ENCODE data around the gene DYRK3.
"Not testable (repeated sequence)": the region's sequence is repeated elsewhere in the genome, so short reads cannot be mapped to it uniquely, and the experiment has no call there.

The DYRK3 gene

DNA sequence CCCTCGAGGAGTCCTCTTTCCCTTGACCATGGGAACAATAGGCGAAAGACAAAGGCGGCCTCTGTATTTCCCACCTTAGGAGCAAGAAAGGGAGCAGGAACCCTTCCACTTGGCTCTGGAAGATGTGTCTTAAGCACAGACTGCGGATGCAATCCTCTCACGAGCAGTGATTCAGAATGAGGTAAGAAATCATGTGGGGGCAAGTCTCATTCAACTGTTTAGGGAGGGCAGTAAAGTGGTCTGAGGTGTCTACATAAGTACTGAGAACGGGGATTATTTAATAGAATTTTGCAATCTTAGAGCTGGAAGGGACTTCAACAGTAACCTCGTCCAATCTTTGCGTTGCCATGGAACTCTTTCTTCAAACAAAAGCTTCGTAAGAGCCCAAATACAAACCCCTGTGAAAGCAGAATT is 1.6 kb upstream of the DYRK3 start:
- no peak for DNase-seq

DNA sequence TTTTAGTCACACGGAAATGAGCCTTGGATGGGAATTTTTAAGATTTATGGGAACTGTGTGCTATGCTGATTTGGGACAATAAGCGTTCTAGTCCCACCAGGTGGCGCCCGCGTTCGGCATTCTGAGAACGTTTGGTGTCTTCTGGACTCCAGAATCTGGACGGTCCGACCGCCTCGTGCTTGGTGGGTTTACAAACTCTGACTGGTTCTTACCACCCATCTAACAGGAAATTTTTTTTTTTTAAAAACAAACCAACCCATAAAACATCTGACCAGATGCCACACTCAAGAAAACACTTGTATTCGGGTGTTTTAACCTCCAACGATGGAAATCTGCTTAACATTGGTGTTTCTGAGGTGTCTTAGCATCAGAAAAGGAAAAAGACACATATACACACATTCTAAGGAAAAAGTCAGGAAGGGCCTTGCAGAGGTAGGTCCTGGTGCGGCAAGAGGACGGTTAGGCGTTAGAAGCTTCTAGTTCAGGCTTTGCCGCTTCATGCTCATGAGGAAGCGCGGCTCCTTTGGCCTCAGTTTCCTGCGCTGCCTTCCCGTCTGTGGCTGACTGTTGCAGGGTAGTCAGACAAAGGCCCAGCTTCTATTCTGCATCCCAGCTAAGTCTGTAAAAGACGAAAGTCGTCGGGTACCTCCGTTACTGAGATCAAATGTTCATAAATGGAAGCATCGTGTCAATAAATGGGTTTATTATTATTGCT is 814 bp upstream of the DYRK3 start:
- peak; percentile 82 for DNase-seq

DNA sequence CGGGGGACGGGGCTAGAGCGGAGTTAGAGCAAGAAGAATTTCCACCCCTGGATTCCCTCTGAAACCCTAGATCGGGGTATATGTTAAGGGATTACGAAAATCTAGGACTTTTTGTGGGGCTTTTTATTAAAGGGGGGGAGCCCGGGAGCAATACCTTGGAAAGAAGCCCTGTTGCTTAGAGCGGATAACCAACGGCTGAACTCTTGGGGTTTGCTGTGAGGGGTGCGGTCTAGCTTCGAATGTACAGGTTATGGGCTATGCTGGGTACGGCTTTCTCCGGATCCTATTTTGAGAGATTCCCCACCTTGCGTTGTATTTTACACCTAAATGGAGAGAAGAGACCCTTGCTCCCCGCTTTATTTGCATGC is 626 bp downstream of the DYRK3 start:
- peak; percentile 43 for DNase-seq

GRCh38 chr1:206636671-206637070 is 1.3 kb downstream of the DYRK3 start:
- DNase-seq: no peak

- no peak for DNase-seq
Observed at GRCh38 chr1:206637605-206638004, 2.3 kb downstream of the DYRK3 start.

GRCh38 chr1:206642074-206642473 is 6.7 kb downstream of the DYRK3 start:
- DNase-seq: not testable (repeated sequence)

GRCh38 chr1:206643118-206643698 is 7.9 kb downstream of the DYRK3 start:
- no peak for DNase-seq

DNA sequence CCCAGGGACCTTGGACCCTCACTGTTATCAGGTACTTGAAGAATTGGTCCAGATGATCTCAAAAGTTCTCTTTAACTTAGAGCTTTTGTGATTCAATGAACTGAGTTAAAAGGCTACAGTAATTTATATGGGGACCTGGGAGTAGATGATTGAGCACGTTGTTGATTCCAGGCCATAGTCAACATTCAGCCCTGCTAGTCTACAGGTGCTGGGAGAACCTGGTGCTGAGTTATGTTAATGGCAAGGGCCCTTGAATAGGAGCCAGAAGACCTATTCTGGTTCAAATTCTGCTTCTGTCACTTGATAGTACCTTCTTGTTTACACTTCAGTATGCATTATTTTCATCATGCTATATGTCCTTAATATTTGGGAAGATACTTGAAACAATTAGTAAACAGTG is 11.2 kb downstream of the DYRK3 start:
- no peak for DNase-seq

- DNase-seq: no peak
Observed at GRCh38 chr1:206647224-206647623, 11.9 kb downstream of the DYRK3 start.

DNA sequence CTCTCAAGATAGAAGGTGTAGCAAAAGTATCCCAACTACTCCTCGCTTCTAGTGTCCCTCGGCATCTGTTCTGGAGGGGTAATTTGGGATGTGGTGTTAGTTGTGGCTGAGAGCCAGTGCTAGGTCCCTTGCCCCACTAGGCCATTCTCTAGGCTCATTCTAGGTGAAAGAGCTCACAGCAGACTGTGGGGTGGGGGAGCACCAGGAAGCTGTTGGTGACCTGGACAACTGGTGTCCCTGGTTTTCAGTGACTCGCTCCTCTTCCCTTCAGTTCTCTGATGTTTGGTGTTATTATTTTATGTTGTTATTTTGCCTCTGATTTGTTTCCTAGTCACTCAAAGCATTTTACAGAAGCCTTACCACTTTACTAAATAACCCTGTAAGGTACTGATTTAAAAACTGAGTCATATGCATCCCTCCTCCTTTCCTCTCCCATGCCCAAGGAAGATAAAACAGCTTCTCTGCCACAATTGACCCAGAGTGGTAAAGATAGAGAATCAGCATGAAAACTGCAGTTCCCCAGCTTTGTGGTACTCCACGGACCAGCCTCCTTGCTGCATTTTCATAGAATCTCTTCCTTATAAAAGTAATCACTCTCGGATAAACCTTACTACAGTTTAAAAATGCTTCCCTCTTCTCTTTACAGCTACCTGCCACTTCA is 14.1 kb downstream of the DYRK3 start:
- DNase-seq: no peak

DNA sequence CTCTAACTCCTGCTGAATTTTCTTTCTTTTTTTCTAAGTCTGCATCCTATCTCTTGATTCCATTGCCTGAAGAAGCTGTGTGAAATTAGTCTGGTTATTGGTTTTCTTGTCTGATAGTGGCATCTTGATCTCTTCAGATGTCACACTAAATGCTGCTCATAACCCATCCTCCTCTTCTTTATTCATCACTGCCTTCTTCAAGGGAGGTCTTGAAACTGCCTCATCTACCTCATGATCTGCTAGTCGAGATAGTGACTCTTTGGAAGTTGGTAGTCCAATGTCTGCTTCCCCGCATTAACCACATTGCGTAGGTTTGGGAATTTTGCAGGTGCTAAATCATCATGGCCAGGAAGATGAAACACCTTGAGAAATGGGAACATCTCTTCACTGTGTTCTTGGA is 15.7 kb downstream of the DYRK3 start:
- no peak for DNase-seq

DNA sequence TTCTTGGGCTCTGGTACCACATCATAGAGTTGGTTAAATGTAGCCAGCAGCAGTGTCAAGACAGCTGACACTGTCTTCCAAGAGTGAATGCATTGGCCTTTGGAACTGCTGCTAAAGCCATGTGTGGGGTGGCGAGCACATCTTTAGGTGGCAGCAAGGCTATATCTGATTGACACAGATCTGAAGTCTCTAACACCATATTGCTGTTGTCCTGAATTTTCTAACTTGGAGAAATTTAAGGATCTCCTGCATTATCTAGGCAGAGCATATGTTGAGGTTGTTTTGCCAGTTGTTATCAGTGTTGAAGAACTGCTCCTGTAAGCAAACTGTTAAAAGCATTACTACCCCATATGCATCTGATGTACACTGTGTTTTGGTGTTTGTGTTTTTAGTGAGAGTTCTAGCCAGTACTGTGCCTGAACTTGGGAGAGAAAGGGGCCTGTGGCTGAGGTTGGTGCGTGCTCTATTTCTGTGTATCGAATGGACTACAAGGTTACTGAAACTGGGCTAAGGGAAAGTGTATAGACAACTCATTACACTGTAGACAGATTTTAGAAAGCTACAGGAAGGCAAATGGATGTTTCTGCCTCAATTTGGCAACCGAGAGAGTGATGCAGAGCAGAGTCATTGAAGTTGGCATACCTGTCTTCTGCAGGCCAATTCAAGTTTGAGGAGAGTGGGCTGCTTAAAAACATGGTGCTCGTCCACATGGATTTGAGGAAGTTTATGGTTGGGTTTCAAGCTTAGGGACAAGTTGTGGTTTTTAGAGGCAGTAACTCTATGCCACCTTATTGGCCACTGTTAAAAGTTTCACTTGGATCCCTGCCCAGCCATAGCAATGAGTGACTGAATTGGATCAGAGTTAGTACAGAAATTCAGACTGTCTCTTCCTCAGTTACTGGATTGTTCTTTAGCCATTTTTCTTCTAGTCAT is 16.9 kb downstream of the DYRK3 start:
- DNase-seq: no peak

DNA sequence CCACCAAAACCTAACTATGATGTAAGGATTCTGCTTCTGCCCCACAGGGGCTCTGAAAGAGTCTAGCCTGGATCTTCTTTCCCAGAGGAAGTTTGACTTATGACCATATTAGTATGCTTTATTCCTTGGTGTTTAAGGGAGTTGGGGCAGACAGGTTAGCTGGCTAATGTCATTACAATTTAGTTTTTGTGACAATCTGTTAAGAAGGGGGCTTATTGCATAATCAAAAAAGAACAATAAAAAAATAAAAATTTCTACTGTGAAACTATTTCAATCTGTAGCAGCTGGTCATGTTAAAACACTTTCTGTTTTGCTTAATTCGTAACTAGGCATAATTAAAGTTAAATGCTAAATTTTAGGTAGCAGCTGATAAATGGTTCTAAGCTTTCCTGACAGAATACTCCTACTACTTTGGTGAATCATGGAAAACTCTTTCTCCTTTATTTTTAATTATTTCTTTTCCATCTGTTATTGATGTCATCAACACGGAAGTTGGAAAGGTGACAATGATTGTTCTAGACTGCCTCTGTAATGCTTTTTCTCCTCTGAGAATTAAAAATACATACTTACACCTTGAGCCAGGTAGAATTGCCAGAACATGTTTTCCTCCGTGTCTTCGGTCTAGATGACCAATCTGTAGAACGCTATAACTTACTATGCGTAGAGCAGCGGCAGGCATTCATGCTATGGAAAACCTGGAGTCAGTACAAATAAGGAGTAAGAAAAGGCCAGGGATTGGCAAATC is 18.6 kb downstream of the DYRK3 start:
- DNase-seq: no peak

DNA sequence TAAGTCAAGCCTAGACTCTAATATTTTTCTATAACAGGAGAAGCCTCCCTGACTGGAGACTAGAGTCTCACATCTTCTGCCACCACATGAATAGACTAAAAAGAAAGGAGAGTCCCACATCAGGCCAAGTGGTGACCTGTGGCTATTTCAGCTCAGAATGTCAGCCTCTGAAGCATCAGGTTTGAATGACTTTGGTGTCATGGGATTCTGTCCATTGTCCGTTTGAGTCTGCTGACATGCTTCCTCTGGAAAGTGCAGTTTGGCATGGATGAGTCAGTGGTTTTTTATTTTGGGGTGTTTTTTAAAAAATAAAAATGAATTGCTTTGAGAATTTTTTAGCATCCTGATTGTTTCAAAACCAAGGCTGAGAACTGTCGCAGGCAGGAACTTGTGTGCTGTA is 19.5 kb downstream of the DYRK3 start:
- no peak for DNase-seq

DNA sequence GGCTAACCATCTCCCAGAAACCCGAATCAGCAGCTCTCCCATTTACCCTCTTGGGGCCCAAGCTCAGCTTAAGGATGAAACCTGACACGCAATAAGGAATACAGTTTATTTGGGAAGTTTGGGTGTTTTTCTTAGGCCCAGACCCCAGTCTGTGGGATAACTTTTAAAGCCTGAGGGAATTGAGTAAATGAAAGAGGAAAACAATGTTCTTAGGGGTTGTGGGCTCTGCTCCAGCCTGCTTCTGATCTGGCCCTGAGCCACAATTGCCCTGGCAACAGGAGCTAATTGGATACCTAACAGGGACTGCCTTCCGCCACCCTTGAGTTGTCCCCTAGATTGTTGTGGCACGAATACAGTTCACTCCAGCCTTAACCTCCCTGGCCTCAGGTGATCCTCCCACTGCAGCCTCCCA is 20.1 kb downstream of the DYRK3 start:
- no peak for DNase-seq

DNA sequence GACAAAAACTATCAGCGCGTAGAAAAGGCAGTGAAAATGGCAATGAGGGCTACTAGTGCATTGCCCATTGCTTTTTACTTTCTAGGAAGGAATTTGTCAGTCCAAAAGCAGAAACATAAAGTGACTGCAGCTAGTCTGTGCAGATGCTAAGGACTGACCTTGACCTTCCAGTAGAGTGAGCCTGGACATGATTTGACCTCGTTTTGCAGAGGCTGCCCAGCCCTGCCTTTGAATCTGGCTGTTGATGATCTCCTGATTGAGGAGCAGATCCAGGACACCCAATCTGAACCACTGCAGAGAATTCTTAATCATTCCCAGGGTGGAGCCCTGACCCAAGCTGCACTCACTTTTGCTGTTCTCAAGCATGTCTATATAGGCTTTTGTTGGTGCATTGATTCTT is 21.6 kb downstream of the DYRK3 start:
- no peak for DNase-seq

- DNase-seq: no peak
Observed at GRCh38 chr1:206657751-206658150, 22.4 kb downstream of the DYRK3 start.

GRCh38 chr1:206658264-206658980 is 23.1 kb downstream of the DYRK3 start:
- DNase-seq: no peak

DNA sequence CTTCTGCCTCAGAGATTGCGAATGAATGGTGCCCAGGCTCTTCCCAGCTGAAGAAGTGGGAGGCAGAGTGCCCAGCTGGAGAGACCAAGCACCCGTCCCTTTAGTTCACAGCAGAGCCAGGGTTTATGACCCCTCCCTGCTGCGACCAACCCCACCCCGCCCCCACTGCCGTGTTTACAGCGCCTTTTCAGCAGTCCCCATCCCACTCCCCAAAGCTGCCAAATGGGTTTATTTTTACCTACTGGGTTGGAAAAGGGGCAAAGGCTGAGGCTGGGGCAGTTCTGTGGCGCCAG is 23.6 kb downstream of the DYRK3 start:
- DNase-seq: no peak

DNA sequence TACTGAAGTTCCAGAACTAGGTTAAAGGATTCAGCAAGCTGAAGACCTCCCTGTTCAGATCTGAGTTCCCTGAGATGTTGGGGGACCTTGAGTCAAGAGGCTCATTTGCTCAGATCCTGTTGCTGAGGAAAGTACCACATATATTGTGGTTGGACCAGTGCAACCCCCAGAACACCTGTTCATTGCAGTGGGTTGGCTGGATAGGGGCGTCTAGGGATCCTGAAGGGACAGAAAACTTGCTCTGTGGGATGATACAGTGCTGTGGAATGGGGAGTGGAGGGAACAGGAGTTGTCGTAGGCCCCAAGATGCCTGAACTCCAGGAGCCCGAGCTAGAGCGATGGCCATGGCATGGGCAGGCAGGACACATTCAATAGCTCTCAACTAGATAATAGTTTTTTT is 24.8 kb downstream of the DYRK3 start:
- no peak for DNase-seq

GRCh38 chr1:206661161-206661820 is 26.0 kb downstream of the DYRK3 start:
- no peak for DNase-seq
